Keratinocyte (primary cell): ENCODE measurements around the gene USP20. TPM values are rescaled to one million over a fixed set of nuclear protein-coding genes. Genes with fewer than 3 reads are reported as not detected.

Experiments
- DNase-seq: peaks from one replicate; pipeline ENCODE4 v3.0.0-alpha.2; 2011; ENCODE audit warnings: low read depth, missing footprints, low spot score
- FAIRE-seq: peaks from 2 replicates; lab custom pipeline; 2011; peaks lifted over from hg19 to GRCh38; lab: Jason Lieb, UNC
- H2AFZ ChIP-seq: 2 replicates; pipeline ENCODE4 v1.6.0; 2012; ENCODE audit warnings: low read length, control low read depth, inconsistent platforms; ENCODE audit not compliant: control insufficient read depth
- H3K27ac ChIP-seq: 2 replicates; pipeline ENCODE4 v1.5.1; 2011; ENCODE audit warnings: low read length; ENCODE audit not compliant: control insufficient read depth, insufficient read depth
- H3K27me3 ChIP-seq: 3 replicates; pipeline ENCODE4 v1.6.0; 2011; ENCODE audit warnings: low read length; ENCODE audit not compliant: control insufficient read depth, insufficient read depth; ENCODE audit errors: extremely low read depth
- H3K36me3 ChIP-seq, 2 experiments: 2 replicates in 1 of 2; 3 replicates in 1 of 2; pipeline ENCODE4 v1.5.1; 2011; ENCODE audit warnings: low read length in 2 of 2, mild to moderate bottlenecking in 1 of 2; ENCODE audit not compliant: control insufficient read depth in 2 of 2, insufficient read depth in 2 of 2; ENCODE audit errors: extremely low read depth in 1 of 2
- H3K4me1 ChIP-seq: 3 replicates; pipeline ENCODE4 v1.5.1; 2011; ENCODE audit warnings: low read length; ENCODE audit not compliant: control insufficient read depth, insufficient read depth; ENCODE audit errors: extremely low read depth
- H3K4me2 ChIP-seq: 3 replicates; pipeline ENCODE4 v1.6.0; 2011; ENCODE audit warnings: low read depth, low read length; ENCODE audit not compliant: control insufficient read depth, insufficient read depth; ENCODE audit errors: extremely low read depth
- H3K4me3 ChIP-seq, 3 experiments: fragments of 200-600 bp in 1 of 3; sonication (generic) in 1 of 3; 2 replicates in 2 of 3; 3 replicates in 1 of 3; pipeline ENCODE4 v1.5.1; 2011 to 2016; ENCODE audit warnings: low read length in 3 of 3, mild to moderate bottlenecking in 3 of 3, control low read depth in 2 of 3, inconsistent platforms in 1 of 3, low read depth in 1 of 3, mixed read lengths in 1 of 3, mixed run types in 1 of 3, moderate library complexity in 1 of 3; ENCODE audit not compliant: control insufficient read depth in 2 of 3, insufficient read depth in 2 of 3; ENCODE audit errors: extremely low read depth in 1 of 3
- H3K79me2 ChIP-seq: 2 replicates; pipeline ENCODE4 v1.6.0; 2012; ENCODE audit warnings: low read length; ENCODE audit not compliant: control insufficient read depth, insufficient read depth
- H3K9ac ChIP-seq: 3 replicates; pipeline ENCODE4 v1.6.0; 2011; ENCODE audit warnings: low read length; ENCODE audit not compliant: control insufficient read depth, insufficient read depth; ENCODE audit errors: extremely low read depth
- H3K9me1 ChIP-seq: 3 replicates; pipeline ENCODE4 v1.6.0; 2011; ENCODE audit warnings: low read length; ENCODE audit not compliant: control insufficient read depth, insufficient read depth; ENCODE audit errors: extremely low read depth
- H3K9me3 ChIP-seq: 2 replicates; pipeline ENCODE4 v1.5.1; 2012; ENCODE audit warnings: low read depth, low read length; ENCODE audit not compliant: control insufficient read depth
- H4K20me1 ChIP-seq: 3 replicates; pipeline ENCODE4 v1.6.0; 2011; ENCODE audit warnings: low read length; ENCODE audit not compliant: control insufficient read depth, insufficient read depth; ENCODE audit errors: extremely low read depth
- CTCF ChIP-seq, 3 experiments: IDR thresholded peaks in 1 of 3; conservative IDR thresholded peaks in 1 of 3; optimal IDR thresholded peaks in 1 of 3; 2 replicates in 2 of 3; 3 replicates in 1 of 3; pipeline versions ENCODE3 to v1.5.1; 2011; ENCODE audit warnings: low read length in 3 of 3, mild to moderate bottlenecking in 3 of 3, moderate library complexity in 2 of 3, control low read depth in 1 of 3, inconsistent platforms in 1 of 3; ENCODE audit not compliant: insufficient read depth in 2 of 3; ENCODE audit errors: extremely low read depth in 1 of 3
- EZH2 ChIP-seq: IDR thresholded peaks from one replicate; pipeline ENCODE4 v1.6.1; 2012; ENCODE audit warnings: inconsistent platforms, mild to moderate bottlenecking, low read length, moderate library complexity
- dilution Hi-C: fragments of 300-500 bp; cut with MboI; formaldehyde crosslinking; loops from one replicate; pipeline ENCODE4 v1.7.0; 2020; ENCODE audit warnings: low sequenced_read_pairs; ENCODE audit not compliant: extremely low pct_ligation_motif_present
- polyA minus RNA-seq, 3 experiments: library from RNA; depleted of rRNA, polyadenylated mRNA; stranded (reverse); fragments of >200 nt; gene quantifications; 1 replicate in 1 of 3; 2 replicates in 1 of 3; 3 replicates in 1 of 3; pipeline ENCODE4 v1.2.3, GENCODE V29; 2011
- polyA plus RNA-seq, 5 experiments: library from polyadenylated mRNA; depleted of rRNA in 3 of 5; stranded (reverse) in 3 of 5; stranded (forward) in 1 of 5; unstranded in 1 of 5; fragments of >200 nt; gene quantifications; 1 replicate in 1 of 5; 2 replicates in 3 of 5; 3 replicates in 1 of 5; pipeline versions ENCODE4 v1.2.1 to v1.2.3, GENCODE V29; 2011 to 2012; ENCODE audit warnings: missing spikeins in 2 of 5, low read depth in 1 of 5, low replicate concordance in 1 of 5

The USP20 gene
- 6.4 to 10.0 TPM (median 9.1 TPM) in 3 replicates for polyA plus RNA-seq
- 11.5 TPM for polyA plus RNA-seq (2011; ENCODE audit: low read depth)
- polyA plus RNA-seq (2011; cell fraction: cytosol; rRNA removed): 3.7 and 9.1 TPM in 2 replicates
- 23.7 and 32.0 TPM in 2 replicates for polyA plus RNA-seq (2011; cell fraction: nucleus; rRNA removed)
- polyA plus RNA-seq (2012; ENCODE audit: low replicate concordance): 8.0 and 11.3 TPM in 2 replicates
- 8.2 to 13.7 TPM (median 9.5 TPM) in 3 replicates for polyA minus RNA-seq
- 11.5 TPM for polyA minus RNA-seq (2011; cell fraction: cytosol; rRNA and poly(A)+ RNA removed)
- 15.9 and 20.3 TPM in 2 replicates for polyA minus RNA-seq (2011; cell fraction: nucleus; rRNA and poly(A)+ RNA removed)

- Histone ChIP-seq H3K4me1 (peaks cover 15% of the 10 kb centered on the region), H3K79me2 (peaks cover 18% of the 10 kb centered on the region), H3K9me1 (no peaks in the 10 kb centered on the region), H2AFZ (peak within 1 kb of the TSS; percentile 97), H3K36me3 (peaks cover 1 to 5% of the 10 kb centered on the region in 2 experiments), H3K4me3 (peak within 1 kb of the TSS; percentile 76 to 99 (median 99)), H3K9ac (peak within 1 kb of the TSS; percentile 93), H3K9me3 (no peaks in the 10 kb centered on the region), H3K4me2 (peak within 1 kb of the TSS; percentile 98), H4K20me1 (no peaks in the 10 kb centered on the region), H3K27me3 (no peaks in the 10 kb centered on the region), H3K27ac (peak within 1 kb of the TSS; percentile 78)
- DNase-seq (peak; percentile 75), FAIRE-seq (no peak)
- dilution Hi-C loops: no loop called here
- TF ChIP-seq EZH2 (no peak), CTCF (optimal IDR thresholded peaks at IDR 0.05 in 1 of 3, IDR thresholded peaks at IDR 0.05 in 1 of 3, conservative IDR thresholded peaks at IDR 0.05 in 1 of 3; ENCODE audit: extremely low read depth in 1 of 3, insufficient read depth in 2 of 3, low read length in 3 of 3) (peak in 1 of 3 experiments; percentile 23)
These were observed at the start of gene USP20, which contains the start of gene C9orf78 for GRCh38 chr9:129835128-129835859. Gene USP20, plus strand, starts transcription at chr9:129835458. Its CDS starts 17,098 bp downstream, at chr9:129852556. Gene C9orf78, minus strand, starts transcription at chr9:129835275. Its CDS starts 54 bp downstream, at chr9:129835221.

GRCh38 chr9:129785866-129786265 lies 49.4 kb upstream of the USP20 start:
- H3K9me1 ChIP-seq: no peaks in the 10 kb centered on the region
- H3K4me2 ChIP-seq: no peak overlapping the region
- H2AFZ ChIP-seq: no peak overlapping the region
- no peak for DNase-seq
- no peak overlapping the region for H3K27ac ChIP-seq
- H3K4me1 ChIP-seq: no peaks in the 10 kb centered on the region
- H3K4me3 ChIP-seq: no peak overlapping the region
- TF ChIP-seq CTCF (optimal IDR thresholded peaks at IDR 0.05 in 1 of 3, IDR thresholded peaks at IDR 0.05 in 1 of 3, conservative IDR thresholded peaks at IDR 0.05 in 1 of 3; ENCODE audit: extremely low read depth in 1 of 3, insufficient read depth in 2 of 3, low read length in 3 of 3): no peak
- no peak for TF ChIP-seq EZH2
- H3K9ac ChIP-seq: no peak overlapping the region
- H3K27me3 ChIP-seq: no peaks in the 10 kb centered on the region
- H4K20me1 ChIP-seq: no peaks in the 10 kb centered on the region
- dilution Hi-C loops: no loop called here
- no peaks in the 10 kb centered on the region for H3K79me2 ChIP-seq
- no peak for FAIRE-seq
- H3K36me3 ChIP-seq: no peaks in the 10 kb centered on the region
- no peaks in the 10 kb centered on the region for H3K9me3 ChIP-seq
